Erythroblast (primary cell): ENCODE data around the gene LY6G6D.

Source experiments
- GATA1 ChIP-seq: IDR thresholded peaks from 2 replicates; pipeline ENCODE4 v1.6.1; 2011; ENCODE audit warnings: low read depth, mild to moderate bottlenecking, control low read depth, low read length, moderate library complexity
- POLR2A ChIP-seq: IDR thresholded peaks from 2 replicates; pipeline ENCODE4 v1.6.1; 2011; ENCODE audit warnings: mild to moderate bottlenecking, low read length

DNA sequence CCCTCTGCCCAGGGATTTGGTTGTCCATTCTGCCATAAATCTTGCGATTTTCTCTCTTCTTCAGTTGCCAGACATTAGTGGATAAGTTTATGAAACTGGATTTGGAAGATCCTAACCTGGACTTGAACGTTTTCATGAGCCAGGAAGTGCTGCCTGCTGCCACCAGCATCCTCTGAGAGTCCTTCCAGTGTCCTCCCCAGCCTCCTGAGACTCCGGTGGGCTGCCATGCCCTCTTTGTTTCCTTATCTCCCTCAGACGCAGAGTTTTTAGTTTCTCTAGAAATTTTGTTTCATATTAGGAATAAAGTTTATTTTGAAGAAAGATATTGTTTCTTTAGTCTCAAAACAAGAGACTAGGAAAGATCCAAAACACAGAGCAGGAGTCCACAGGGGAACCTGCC is 47.2 kb downstream of the LY6G6D start, which contains the start of gene SAPCD1:
- TF ChIP-seq POLR2A = no peak
- TF ChIP-seq GATA1 = no peak
